HL-60 (cell line): ENCODE data around the gene CNTNAP5.

Experiments used
- DNase-seq, 2 experiments: peaks; one replicate each; pipeline ENCODE4 v3.0.0-alpha.2; 2010 to 2020; ENCODE audit warnings: low read depth in 1 of 2, low spot score in 1 of 2
- H3K27ac ChIP-seq: fragments of 250-450 bp; sonication (Bioruptor Pico); replicated peaks from 2 replicates; pipeline ENCODE4 v1.5.1; 2020; ENCODE audit warnings: mild to moderate bottlenecking, moderate library complexity
- H3K27me3 ChIP-seq: fragments of 250-450 bp; sonication (Bioruptor Pico); 2 replicates; pipeline ENCODE4 v1.5.1; 2021; ENCODE audit warnings: mild to moderate bottlenecking, moderate library complexity; ENCODE audit not compliant: insufficient read depth, poor library complexity, severe bottlenecking
- H3K4me3 ChIP-seq: replicated peaks from 2 replicates; pipeline ENCODE4 v1.5.1; 2011; ENCODE audit warnings: mild to moderate bottlenecking, control low read depth, low read length; ENCODE audit not compliant: insufficient read depth
- GABPA ChIP-seq: IDR thresholded peaks from 2 replicates; pipeline ENCODE4 v1.6.1; 2012; ENCODE audit warnings: low read depth
- POLR2AphosphoS5 ChIP-seq: IDR thresholded peaks from 2 replicates; pipeline ENCODE4 v1.6.1; 2012; ENCODE audit warnings: low read depth
- SPI1 ChIP-seq: IDR thresholded peaks from 2 replicates; pipeline ENCODE4 v1.6.1; 2012; ENCODE audit warnings: low read depth, mild to moderate bottlenecking, borderline replicate concordance
- TF ChIP-seq, protein P1 (sequence below): IDR thresholded peaks from 2 replicates; pipeline ENCODE4 v1.6.1; 2012; ENCODE audit warnings: low read depth; ENCODE audit not compliant: insufficient replicate concordance
- TF ChIP-seq, protein P2 (sequence below): IDR thresholded peaks from one replicate; pipeline ENCODE4 v1.5.1; 2011; ENCODE audit warnings: low read length, control low read depth, inconsistent platforms; ENCODE audit not compliant: insufficient read depth

The CNTNAP5 gene

DNA sequence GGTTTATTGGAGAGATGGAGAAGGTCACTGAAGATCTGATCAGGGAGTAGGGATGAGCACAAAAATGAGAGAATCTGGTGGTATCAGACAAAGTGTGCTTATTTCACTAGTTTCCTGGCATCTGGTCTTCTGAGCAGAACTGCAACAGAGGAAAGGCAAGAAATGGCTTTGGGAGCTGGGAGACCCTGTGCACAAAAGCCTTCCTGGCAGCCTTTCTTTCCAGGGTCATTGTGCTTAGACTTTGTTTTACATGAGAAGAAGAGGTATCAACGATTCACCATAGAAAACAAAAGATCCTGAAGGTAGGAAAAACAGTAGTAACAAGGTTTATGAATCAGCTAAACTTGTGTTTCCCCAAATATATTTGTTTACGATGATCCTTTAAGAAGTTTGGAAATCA lies 162.9 kb downstream of the CNTNAP5 start:
- DNase-seq: no peak
- Histone ChIP-seq H3K27me3 (no peaks in the 10 kb centered on the region), H3K4me3 (no peak overlapping the region), H3K27ac (no peak overlapping the region)
- TF ChIP-seq, protein P1, sequence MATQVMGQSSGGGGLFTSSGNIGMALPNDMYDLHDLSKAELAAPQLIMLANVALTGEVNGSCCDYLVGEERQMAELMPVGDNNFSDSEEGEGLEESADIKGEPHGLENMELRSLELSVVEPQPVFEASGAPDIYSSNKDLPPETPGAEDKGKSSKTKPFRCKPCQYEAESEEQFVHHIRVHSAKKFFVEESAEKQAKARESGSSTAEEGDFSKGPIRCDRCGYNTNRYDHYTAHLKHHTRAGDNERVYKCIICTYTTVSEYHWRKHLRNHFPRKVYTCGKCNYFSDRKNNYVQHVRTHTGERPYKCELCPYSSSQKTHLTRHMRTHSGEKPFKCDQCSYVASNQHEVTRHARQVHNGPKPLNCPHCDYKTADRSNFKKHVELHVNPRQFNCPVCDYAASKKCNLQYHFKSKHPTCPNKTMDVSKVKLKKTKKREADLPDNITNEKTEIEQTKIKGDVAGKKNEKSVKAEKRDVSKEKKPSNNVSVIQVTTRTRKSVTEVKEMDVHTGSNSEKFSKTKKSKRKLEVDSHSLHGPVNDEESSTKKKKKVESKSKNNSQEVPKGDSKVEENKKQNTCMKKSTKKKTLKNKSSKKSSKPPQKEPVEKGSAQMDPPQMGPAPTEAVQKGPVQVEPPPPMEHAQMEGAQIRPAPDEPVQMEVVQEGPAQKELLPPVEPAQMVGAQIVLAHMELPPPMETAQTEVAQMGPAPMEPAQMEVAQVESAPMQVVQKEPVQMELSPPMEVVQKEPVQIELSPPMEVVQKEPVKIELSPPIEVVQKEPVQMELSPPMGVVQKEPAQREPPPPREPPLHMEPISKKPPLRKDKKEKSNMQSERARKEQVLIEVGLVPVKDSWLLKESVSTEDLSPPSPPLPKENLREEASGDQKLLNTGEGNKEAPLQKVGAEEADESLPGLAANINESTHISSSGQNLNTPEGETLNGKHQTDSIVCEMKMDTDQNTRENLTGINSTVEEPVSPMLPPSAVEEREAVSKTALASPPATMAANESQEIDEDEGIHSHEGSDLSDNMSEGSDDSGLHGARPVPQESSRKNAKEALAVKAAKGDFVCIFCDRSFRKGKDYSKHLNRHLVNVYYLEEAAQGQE: no peak
- TF ChIP-seq GABPA (no peak), POLR2AphosphoS5 (no peak), SPI1 (no peak)
- TF ChIP-seq, protein P2, sequence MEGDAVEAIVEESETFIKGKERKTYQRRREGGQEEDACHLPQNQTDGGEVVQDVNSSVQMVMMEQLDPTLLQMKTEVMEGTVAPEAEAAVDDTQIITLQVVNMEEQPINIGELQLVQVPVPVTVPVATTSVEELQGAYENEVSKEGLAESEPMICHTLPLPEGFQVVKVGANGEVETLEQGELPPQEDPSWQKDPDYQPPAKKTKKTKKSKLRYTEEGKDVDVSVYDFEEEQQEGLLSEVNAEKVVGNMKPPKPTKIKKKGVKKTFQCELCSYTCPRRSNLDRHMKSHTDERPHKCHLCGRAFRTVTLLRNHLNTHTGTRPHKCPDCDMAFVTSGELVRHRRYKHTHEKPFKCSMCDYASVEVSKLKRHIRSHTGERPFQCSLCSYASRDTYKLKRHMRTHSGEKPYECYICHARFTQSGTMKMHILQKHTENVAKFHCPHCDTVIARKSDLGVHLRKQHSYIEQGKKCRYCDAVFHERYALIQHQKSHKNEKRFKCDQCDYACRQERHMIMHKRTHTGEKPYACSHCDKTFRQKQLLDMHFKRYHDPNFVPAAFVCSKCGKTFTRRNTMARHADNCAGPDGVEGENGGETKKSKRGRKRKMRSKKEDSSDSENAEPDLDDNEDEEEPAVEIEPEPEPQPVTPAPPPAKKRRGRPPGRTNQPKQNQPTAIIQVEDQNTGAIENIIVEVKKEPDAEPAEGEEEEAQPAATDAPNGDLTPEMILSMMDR: no peak

GRCh38 chr2:124193706-124194105 lies 168.6 kb downstream of the CNTNAP5 start:
- Histone ChIP-seq H3K4me3 (no peak overlapping the region), H3K27ac (no peak overlapping the region), H3K27me3 (no peaks in the 10 kb centered on the region)
- DNase-seq: no peak
- TF ChIP-seq, protein P2: no peak
- TF ChIP-seq SPI1 (no peak), POLR2AphosphoS5 (no peak), GABPA (no peak)
- TF ChIP-seq, protein P1: no peak

DNA sequence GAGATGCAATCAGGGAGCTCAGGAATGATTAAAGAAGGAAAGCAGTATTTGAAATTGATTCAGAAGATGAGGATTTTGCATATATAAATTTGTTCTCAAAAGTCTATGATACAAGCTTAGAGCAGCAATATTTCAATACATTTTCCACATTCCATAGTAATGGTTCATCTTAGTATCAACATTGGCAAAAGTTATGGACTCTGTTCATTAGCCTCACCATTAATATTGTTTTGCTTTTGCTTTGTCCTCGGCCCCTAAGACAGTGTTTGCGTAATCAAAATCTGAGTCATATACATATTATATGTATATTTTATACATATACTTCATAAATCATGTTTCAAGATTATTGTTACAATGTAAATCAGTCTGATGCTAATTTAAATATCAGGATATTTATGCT lies 176.6 kb downstream of the CNTNAP5 start:
- Histone ChIP-seq H3K27me3 (no peaks in the 10 kb centered on the region), H3K4me3 (no peak overlapping the region), H3K27ac (no peak overlapping the region)
- DNase-seq: no peak
- TF ChIP-seq SPI1: no peak
- TF ChIP-seq, protein P1: no peak
- no peak for TF ChIP-seq GABPA
- no peak for TF ChIP-seq POLR2AphosphoS5

GRCh38 chr2:124209441-124209840 lies 184.4 kb downstream of the CNTNAP5 start:
- Histone ChIP-seq H3K27ac (no peak overlapping the region), H3K4me3 (no peak overlapping the region), H3K27me3 (no peaks in the 10 kb centered on the region)
- no peak for DNase-seq
- TF ChIP-seq SPI1 (no peak), POLR2AphosphoS5 (no peak), GABPA (no peak)
- TF ChIP-seq, protein P1: no peak
- TF ChIP-seq, protein P2: no peak
